Erythroblast (primary cell): ENCODE measurements around the gene CEACAM6.
"Not testable (repeated sequence)": the region's sequence is repeated elsewhere in the genome, so short reads cannot be mapped to it uniquely, and the experiment has no call there.

Experiments
- GATA1 ChIP-seq: IDR thresholded peaks from 2 replicates; pipeline ENCODE4 v1.6.1; 2011; ENCODE audit warnings: low read depth, mild to moderate bottlenecking, control low read depth, low read length, moderate library complexity
- POLR2A ChIP-seq: IDR thresholded peaks from 2 replicates; pipeline ENCODE4 v1.6.1; 2011; ENCODE audit warnings: mild to moderate bottlenecking, low read length

DNA sequence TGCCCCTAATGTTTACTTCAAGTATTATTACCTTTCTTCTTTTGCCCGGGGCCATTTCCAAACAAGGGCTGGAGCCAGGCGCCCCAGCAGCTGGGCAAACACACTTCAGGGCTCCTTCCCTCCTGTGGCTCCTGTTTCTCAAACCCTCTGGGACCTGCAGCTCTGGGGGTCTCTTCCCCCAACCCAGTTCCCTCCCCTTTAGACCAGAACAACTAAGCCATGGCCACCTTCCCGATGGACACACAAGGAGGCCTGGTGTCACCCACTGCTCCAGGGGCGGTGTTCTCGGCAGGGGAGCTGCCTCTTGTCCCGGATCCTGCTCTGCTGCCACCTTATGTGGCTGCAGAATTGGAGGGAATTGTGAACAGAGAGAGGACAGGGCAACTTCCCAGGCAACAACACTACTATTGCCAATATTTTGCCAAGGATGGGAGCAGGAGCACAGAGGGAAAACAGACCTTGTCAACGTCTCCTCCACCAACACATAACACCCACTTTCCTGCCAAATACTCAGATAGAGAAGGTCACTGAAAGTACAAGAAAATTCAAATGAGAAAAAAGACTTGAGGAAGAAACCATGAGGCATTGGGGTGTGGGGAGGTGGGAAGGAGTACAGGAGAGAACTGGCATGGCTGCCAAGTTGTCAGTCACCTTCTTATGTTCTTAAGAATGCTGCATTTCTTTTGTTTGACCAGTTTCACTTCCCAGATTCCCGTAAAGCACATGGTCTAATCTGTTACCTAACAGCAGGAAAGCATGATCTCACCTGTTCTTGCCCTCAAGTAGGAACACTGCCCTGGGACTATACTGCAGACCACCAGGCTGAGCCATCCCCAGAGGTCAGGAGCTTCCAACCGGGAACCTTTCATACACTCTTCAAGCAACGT lies 4.8 kb upstream of the CEACAM6 start:
- TF ChIP-seq POLR2A, GATA1: not testable (repeated sequence)
